ENCODE measurements around the gene ZMYM4.
A peak's percentile ranks its signal among the peaks of the same experiment; 100 is the strongest.

Gene ZMYM4

DNA sequence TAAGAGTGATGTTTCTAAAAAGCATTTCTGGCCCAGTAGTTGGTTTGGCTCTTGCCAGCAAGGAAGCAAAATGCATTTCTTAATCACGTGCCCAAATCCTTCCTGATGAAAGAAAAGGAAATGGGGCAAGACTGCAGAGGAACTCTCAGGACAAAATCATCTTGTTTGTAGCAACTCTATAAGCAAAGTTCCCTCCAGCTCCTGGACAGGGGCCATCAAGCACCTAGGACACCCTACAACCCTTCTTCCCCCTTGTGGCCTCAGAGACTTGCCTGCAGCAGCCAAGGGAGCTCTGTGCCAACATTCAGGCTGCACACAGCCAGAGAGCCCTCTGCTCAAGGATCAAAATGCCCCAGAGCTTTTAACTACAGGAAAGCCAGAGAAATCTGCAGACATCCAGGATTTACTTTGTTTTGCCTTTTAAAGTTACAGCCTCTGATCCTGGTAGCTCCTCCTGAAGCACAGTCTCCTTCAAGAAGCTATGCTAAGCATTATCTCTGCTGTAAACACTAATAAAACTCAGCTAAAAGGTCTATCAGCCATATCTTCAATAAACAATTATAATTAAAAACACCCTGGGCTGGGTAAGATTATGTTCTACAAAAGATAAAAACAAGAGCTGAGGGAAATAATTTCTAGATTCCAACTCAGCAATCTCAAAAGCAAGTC, 183.7 kb downstream of the ZMYM4 start:
- H3K4ac ChIP-seq (ENCODE audit: low read depth, low read length) = no peak overlapping the region
- no peak overlapping the region for H3K4me3 ChIP-seq (ENCODE audit: low read length)
- H2BK15ac ChIP-seq (replicated peaks; ENCODE audit: low read depth) = no peak overlapping the region
- H4K5ac ChIP-seq (ENCODE audit: low read length) = no peak overlapping the region
- no CpG with 5 or more reads among the region's 1 CpG for WGBS (ENCODE audit: extremely low coverage, insufficient coverage, low lambda C conversion rate)
- H3K23ac ChIP-seq (ENCODE audit: low read length) = no peak overlapping the region
- no peaks in the 10 kb centered on the region for H3K79me2 ChIP-seq (ENCODE audit: control insufficient read depth, insufficient read depth, low read length)
- H3K36me3 ChIP-seq (ENCODE audit: control insufficient read depth, insufficient read depth, low read length) = peaks cover 5% of the 10 kb centered on the region
- H3K18ac ChIP-seq (ENCODE audit: low read length) = no peak overlapping the region
- H3K79me1 ChIP-seq (ENCODE audit: low read length) = no peaks in the 10 kb centered on the region
- no peak overlapping the region for H2AK5ac ChIP-seq (ENCODE audit: low read length)
- no peak overlapping the region for H2BK5ac ChIP-seq (ENCODE audit: low read length)
- peak overlapping the region; percentile 46 for H3K27ac ChIP-seq (ENCODE audit: low read depth, low read length)
- H3K4me1 ChIP-seq (ENCODE audit: control insufficient read depth, low read depth, low read length) = no peaks in the 10 kb centered on the region
- H3K9ac ChIP-seq (ENCODE audit: low read length) = peak overlapping the region; percentile 37
- H3K56ac ChIP-seq (ENCODE audit: low read length) = peak overlapping the region; percentile 36
- no peak overlapping the region for H2BK120ac ChIP-seq (ENCODE audit: low read depth, low read length)
- H3K27me3 ChIP-seq (ENCODE audit: insufficient read depth, low read length, poor library complexity) = no peaks in the 10 kb centered on the region
- no peak overlapping the region for H3K4me2 ChIP-seq (ENCODE audit: low read length)
- no peak for DNase-seq
- no peak overlapping the region for H4K8ac ChIP-seq (ENCODE audit: low read depth, low read length)

DNA sequence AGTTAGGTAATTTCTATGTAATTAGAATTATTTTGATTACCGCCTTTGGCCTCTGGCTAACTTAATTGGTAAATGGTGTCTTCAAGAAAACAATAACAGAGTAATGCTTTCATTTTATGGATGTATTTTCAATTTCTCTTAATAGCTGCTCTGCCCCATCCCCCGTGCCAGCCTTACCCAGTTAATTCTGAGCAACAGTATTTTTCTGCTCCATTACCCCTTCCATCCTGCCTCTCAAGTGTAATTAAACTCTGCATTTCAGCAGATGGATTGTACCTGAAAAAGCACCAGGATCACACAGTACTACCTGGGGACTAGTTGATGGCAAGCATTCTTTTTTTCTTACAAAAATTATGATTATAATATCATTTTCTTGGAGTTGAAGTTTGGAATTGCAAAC, 184.5 kb downstream of the ZMYM4 start:
- Histone ChIP-seq H2BK120ac (ENCODE audit: low read depth, low read length) (no peak overlapping the region), H3K4me2 (ENCODE audit: low read length) (no peak overlapping the region), H3K18ac (ENCODE audit: low read length) (no peak overlapping the region), H3K23ac (ENCODE audit: low read length) (no peak overlapping the region), H3K36me3 (ENCODE audit: control insufficient read depth, insufficient read depth, low read length) (peaks cover 5% of the 10 kb centered on the region), H3K9ac (ENCODE audit: low read length) (no peak overlapping the region), H2BK5ac (ENCODE audit: low read length) (no peak overlapping the region), H3K56ac (ENCODE audit: low read length) (no peak overlapping the region), H3K27ac (ENCODE audit: low read depth, low read length) (no peak overlapping the region), H2AK5ac (ENCODE audit: low read length) (no peak overlapping the region), H2BK15ac (replicated peaks; ENCODE audit: low read depth) (no peak overlapping the region), H3K4ac (ENCODE audit: low read depth, low read length) (no peak overlapping the region), H3K27me3 (ENCODE audit: insufficient read depth, low read length, poor library complexity) (no peaks in the 10 kb centered on the region), H4K8ac (ENCODE audit: low read depth, low read length) (no peak overlapping the region), H3K79me2 (ENCODE audit: control insufficient read depth, insufficient read depth, low read length) (no peaks in the 10 kb centered on the region), H3K4me1 (ENCODE audit: control insufficient read depth, low read depth, low read length) (no peaks in the 10 kb centered on the region), H3K4me3 (ENCODE audit: low read length) (no peak overlapping the region), H3K79me1 (ENCODE audit: low read length) (no peaks in the 10 kb centered on the region), H4K5ac (ENCODE audit: low read length) (no peak overlapping the region)
- no CpG with 5 or more reads among the region's 2 CpGs for WGBS (ENCODE audit: extremely low coverage, insufficient coverage, low lambda C conversion rate)
- no peak for DNase-seq

DNA sequence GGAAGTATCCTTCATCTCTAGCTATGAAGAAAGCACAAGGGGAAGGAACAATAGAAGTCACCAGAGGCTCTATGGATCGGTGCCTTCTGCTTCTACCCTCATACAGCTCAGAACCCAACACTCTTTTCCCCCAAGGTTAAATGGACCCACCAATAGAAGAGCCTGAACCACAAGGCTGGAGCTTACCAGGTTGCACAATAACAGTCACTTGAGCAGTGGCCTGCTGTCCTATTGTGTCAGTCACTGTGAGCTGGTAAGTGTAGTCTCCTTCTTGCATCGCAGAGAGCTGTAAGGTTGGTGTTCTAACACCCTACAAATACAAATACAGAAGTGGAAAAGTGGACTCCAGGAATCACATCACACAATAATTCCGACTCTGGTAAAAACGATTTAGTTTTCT, 185.7 kb downstream of the ZMYM4 start:
- Histone ChIP-seq H4K5ac (ENCODE audit: low read length) (no peak overlapping the region), H2BK15ac (replicated peaks; ENCODE audit: low read depth) (no peak overlapping the region), H3K4ac (ENCODE audit: low read depth, low read length) (no peak overlapping the region), H3K23ac (ENCODE audit: low read length) (no peak overlapping the region), H3K56ac (ENCODE audit: low read length) (peak overlapping the region; percentile 46), H3K36me3 (ENCODE audit: control insufficient read depth, insufficient read depth, low read length) (peaks cover 5% of the 10 kb centered on the region), H3K79me1 (ENCODE audit: low read length) (no peaks in the 10 kb centered on the region), H2BK120ac (ENCODE audit: low read depth, low read length) (no peak overlapping the region), H3K4me2 (ENCODE audit: low read length) (no peak overlapping the region), H3K18ac (ENCODE audit: low read length) (no peak overlapping the region), H3K4me3 (ENCODE audit: low read length) (no peak overlapping the region), H3K27me3 (ENCODE audit: insufficient read depth, low read length, poor library complexity) (no peaks in the 10 kb centered on the region), H4K8ac (ENCODE audit: low read depth, low read length) (no peak overlapping the region), H3K9ac (ENCODE audit: low read length) (no peak overlapping the region), H2BK5ac (ENCODE audit: low read length) (no peak overlapping the region), H3K27ac (ENCODE audit: low read depth, low read length) (no peak overlapping the region), H3K79me2 (ENCODE audit: control insufficient read depth, insufficient read depth, low read length) (no peaks in the 10 kb centered on the region), H3K4me1 (ENCODE audit: control insufficient read depth, low read depth, low read length) (no peaks in the 10 kb centered on the region), H2AK5ac (ENCODE audit: low read length) (no peak overlapping the region)
- no CpG with 5 or more reads among the region's 4 CpGs for WGBS (ENCODE audit: extremely low coverage, insufficient coverage, low lambda C conversion rate)
- DNase-seq = no peak

DNA sequence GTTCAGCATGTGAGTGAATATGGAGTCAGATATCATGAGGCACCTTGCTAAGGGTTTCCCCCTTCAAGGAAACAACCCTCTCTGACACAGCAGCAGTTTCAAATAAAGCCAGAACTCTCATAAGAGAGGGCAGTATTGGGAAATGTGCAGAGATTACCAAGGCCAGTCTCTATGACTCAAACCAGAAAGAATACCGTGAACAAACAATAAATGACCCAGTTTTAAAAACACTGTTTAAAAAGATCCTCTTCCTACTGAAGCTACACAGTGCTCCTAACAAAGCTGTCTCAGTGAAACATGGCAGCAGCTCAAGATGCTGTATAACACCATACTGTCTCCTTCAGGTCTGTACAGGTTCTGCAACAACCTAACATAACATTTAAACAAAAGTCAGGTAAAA, 186.1 kb downstream of the ZMYM4 start:
- Histone ChIP-seq H3K4me2 (ENCODE audit: low read length) (no peak overlapping the region), H3K27ac (ENCODE audit: low read depth, low read length) (no peak overlapping the region), H3K4me3 (ENCODE audit: low read length) (no peak overlapping the region), H3K36me3 (ENCODE audit: control insufficient read depth, insufficient read depth, low read length) (peaks cover 5% of the 10 kb centered on the region), H3K9ac (ENCODE audit: low read length) (no peak overlapping the region), H3K4me1 (ENCODE audit: control insufficient read depth, low read depth, low read length) (no peaks in the 10 kb centered on the region), H3K79me1 (ENCODE audit: low read length) (no peaks in the 10 kb centered on the region), H3K23ac (ENCODE audit: low read length) (no peak overlapping the region), H2BK120ac (ENCODE audit: low read depth, low read length) (no peak overlapping the region), H3K79me2 (ENCODE audit: control insufficient read depth, insufficient read depth, low read length) (no peaks in the 10 kb centered on the region), H2AK5ac (ENCODE audit: low read length) (no peak overlapping the region), H4K5ac (ENCODE audit: low read length) (no peak overlapping the region), H2BK5ac (ENCODE audit: low read length) (no peak overlapping the region), H3K4ac (ENCODE audit: low read depth, low read length) (no peak overlapping the region), H3K27me3 (ENCODE audit: insufficient read depth, low read length, poor library complexity) (no peaks in the 10 kb centered on the region), H3K56ac (ENCODE audit: low read length) (no peak overlapping the region), H2BK15ac (replicated peaks; ENCODE audit: low read depth) (no peak overlapping the region), H4K8ac (ENCODE audit: low read depth, low read length) (no peak overlapping the region), H3K18ac (ENCODE audit: low read length) (no peak overlapping the region)
- WGBS (ENCODE audit: extremely low coverage, insufficient coverage, low lambda C conversion rate) = no CpG with 5 or more reads among the region's 1 CpG
- no peak for DNase-seq

DNA sequence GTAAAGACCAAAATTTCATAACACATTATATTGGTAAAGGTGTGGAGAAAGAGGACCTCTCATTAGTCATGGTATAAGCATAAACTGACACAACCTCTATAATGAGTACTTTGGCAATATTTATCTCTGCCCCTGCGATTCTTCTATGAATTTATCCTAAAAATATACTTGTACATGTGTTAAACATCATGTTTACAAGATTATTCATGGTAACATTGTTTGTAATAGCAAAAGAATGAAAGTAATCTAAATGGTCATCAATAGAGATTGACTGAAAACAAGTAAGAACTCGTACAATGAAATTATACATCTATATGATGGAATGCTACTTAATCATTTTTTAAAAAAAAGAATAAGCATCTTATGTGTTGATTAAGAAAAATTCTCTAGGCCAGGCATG, 192.3 kb downstream of the ZMYM4 start:
- Histone ChIP-seq H3K79me2 (ENCODE audit: control insufficient read depth, insufficient read depth, low read length) (no peaks in the 10 kb centered on the region), H2BK15ac (replicated peaks; ENCODE audit: low read depth) (no peak overlapping the region), H3K27me3 (ENCODE audit: insufficient read depth, low read length, poor library complexity) (no peaks in the 10 kb centered on the region), H2BK120ac (ENCODE audit: low read depth, low read length) (no peak overlapping the region), H3K4me3 (ENCODE audit: low read length) (no peak overlapping the region), H3K18ac (ENCODE audit: low read length) (no peak overlapping the region), H2BK5ac (ENCODE audit: low read length) (no peak overlapping the region), H3K79me1 (ENCODE audit: low read length) (no peaks in the 10 kb centered on the region), H3K36me3 (ENCODE audit: control insufficient read depth, insufficient read depth, low read length) (no peaks in the 10 kb centered on the region), H4K5ac (ENCODE audit: low read length) (no peak overlapping the region), H3K56ac (ENCODE audit: low read length) (no peak overlapping the region), H2AK5ac (ENCODE audit: low read length) (no peak overlapping the region), H3K4ac (ENCODE audit: low read depth, low read length) (no peak overlapping the region), H4K8ac (ENCODE audit: low read depth, low read length) (no peak overlapping the region), H3K4me1 (ENCODE audit: control insufficient read depth, low read depth, low read length) (no peaks in the 10 kb centered on the region), H3K4me2 (ENCODE audit: low read length) (no peak overlapping the region), H3K9ac (ENCODE audit: low read length) (no peak overlapping the region), H3K23ac (ENCODE audit: low read length) (no peak overlapping the region), H3K27ac (ENCODE audit: low read depth, low read length) (no peak overlapping the region)
- no peak for DNase-seq
- no CpG with 5 or more reads among the region's 2 CpGs for WGBS (ENCODE audit: extremely low coverage, insufficient coverage, low lambda C conversion rate)
